Measurements from ENCODE around the gene EDRF1.

- TF ChIP-seq, protein P1, sequence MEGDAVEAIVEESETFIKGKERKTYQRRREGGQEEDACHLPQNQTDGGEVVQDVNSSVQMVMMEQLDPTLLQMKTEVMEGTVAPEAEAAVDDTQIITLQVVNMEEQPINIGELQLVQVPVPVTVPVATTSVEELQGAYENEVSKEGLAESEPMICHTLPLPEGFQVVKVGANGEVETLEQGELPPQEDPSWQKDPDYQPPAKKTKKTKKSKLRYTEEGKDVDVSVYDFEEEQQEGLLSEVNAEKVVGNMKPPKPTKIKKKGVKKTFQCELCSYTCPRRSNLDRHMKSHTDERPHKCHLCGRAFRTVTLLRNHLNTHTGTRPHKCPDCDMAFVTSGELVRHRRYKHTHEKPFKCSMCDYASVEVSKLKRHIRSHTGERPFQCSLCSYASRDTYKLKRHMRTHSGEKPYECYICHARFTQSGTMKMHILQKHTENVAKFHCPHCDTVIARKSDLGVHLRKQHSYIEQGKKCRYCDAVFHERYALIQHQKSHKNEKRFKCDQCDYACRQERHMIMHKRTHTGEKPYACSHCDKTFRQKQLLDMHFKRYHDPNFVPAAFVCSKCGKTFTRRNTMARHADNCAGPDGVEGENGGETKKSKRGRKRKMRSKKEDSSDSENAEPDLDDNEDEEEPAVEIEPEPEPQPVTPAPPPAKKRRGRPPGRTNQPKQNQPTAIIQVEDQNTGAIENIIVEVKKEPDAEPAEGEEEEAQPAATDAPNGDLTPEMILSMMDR (IDR thresholded peaks at IDR 0.05) = no peak
- no peak for TF ChIP-seq POLR2A (IDR thresholded peaks at IDR 0.05)
- TF ChIP-seq POLR2AphosphoS5 (IDR thresholded peaks at IDR 0.05) = no peak
- no peak for TF ChIP-seq EP300 (IDR thresholded peaks at IDR 0.05)
These were observed 58.3 kb downstream of the EDRF1 start for GRCh38 chr10:125777806-125778205.

All from upper lobe of left lung (tissue), 4 donors.